VCaP (cell line): ENCODE results near the gene IL18R1.

Experiments used
- H3K27ac ChIP-seq: fragments of 450-650 bp; 2 replicates; pipeline ENCODE4 v1.5.1; 2017
- CTCF ChIP-seq: fragments of 450-650 bp; conservative IDR thresholded peaks from 2 replicates; pipeline ENCODE4 v1.5.1; 2017; ENCODE audit warnings: mild to moderate bottlenecking, moderate library complexity

The IL18R1 gene

GRCh38 chr2:102396012-102396411, 40.4 kb downstream of the IL18R1 start:
- TF ChIP-seq CTCF = no peak
- no peak overlapping the region for H3K27ac ChIP-seq

GRCh38 chr2:102397209-102397608, 41.6 kb downstream of the IL18R1 start:
- no peak for TF ChIP-seq CTCF
- H3K27ac ChIP-seq = no peak overlapping the region

DNA sequence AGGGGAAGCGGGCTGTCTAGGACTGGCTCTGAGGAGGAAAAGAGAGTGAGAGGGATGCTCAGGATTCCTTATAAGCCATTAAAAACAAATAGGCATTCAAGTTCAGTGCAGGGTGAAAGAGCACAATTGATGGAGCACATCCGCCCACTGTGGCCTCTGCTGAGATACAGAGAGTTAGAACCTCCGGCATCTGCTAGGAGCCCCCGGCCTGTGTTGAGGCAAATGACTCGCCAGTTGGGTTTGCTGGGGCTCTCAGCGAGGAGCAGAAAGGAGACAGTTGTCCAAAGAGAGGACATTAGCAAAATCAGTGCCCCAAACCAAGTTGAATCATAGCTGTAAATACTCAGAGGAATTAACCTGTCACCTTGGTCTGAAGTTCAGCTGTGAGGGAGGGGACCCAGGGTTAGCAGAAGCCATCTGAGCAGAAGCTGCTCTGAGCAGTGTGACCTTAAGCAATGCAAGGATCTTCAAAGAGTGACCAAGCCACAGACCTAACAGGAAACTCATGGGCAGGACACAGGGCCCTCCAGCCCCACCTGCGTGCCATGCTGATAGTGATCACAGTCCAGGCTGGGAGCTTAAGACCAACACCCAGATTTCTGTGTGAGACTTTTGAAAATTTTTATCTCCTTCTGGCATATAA, 44.0 kb downstream of the IL18R1 start:
- TF ChIP-seq CTCF = no peak
- no peak overlapping the region for H3K27ac ChIP-seq

- TF ChIP-seq CTCF = no peak
These were observed 45.9 kb downstream of the IL18R1 start for GRCh38 chr2:102401456-102401855.

DNA sequence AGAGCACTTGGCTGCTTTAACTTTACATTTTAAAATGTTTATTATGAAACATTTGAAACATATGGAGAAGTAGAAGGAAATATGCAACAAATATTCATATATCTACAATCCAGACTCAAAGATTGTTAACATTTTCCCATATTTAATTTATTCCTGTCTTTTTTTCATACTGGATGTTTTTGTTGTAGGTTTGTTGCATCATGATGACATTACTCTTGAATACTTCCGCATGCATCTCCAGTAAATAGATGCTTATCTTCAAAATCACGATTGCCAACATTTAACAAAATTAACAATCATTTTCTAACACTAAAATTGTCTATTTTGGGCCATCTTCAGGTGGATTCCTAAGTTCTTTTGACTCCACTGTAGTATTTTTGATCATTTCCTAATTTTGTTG, 46.3 kb downstream of the IL18R1 start:
- no peak for TF ChIP-seq CTCF
- no peak overlapping the region for H3K27ac ChIP-seq

More at GRCh38 chr2:102401456-102401855, 45.9 kb downstream of the IL18R1 start:
- no peak overlapping the region for H3K27ac ChIP-seq

DNA sequence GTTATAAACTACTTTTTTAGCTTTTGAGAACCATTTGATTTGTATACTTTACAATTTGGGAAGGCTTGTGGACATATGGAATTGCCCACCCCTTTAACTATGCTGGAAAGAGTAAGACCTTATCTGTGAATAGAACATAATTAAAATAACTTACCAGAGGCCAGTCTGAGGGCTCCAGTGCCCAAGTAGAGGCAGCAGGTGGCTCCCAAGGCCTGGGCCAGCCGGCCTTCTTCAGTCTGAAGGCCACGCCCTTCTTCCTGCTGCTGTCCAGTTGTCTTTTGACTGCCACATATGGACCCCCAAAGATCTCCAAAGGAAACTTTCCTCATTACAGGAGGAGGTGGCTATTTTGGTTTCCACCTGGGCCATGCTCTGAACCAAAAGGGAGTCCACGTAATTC, 55.4 kb downstream of the IL18R1 start:
- H3K27ac ChIP-seq = no peak overlapping the region
- no peak for TF ChIP-seq CTCF

DNA sequence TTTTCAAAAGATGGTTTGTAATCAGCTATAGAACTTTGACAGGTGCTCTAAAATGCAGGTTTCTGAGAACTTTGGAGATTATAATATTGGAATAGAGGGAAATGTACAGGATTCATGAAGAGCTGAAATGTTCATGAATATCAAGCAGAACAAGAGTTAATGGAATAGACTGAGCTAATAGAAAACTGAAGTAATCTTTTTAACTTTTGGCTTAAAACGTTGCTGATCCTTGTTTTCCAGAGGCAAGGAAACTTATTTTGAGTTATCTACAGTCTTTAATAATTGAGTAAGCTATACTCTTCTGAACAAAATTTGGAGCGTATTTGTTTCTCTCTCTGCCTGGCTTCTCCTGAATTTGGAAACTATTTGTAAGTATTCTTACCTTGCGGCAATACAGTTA, 56.6 kb downstream of the IL18R1 start:
- TF ChIP-seq CTCF = no peak
- H3K27ac ChIP-seq = no peak overlapping the region
